K562 treated with DMSO at 1 percent for 4 hours (cell line): ENCODE measurements around the gene ETDB. TPM values are rescaled to one million over a fixed set of nuclear protein-coding genes. Genes with fewer than 3 reads are reported as not detected.

Source experiments
- total RNA-seq: library from RNA; unstranded; fragments of 300-600 nt; gene quantifications from 2 replicates; pipeline ENCODE4 v1.2.3, GENCODE V29; 2022; ENCODE audit not compliant: insufficient read depth

Gene ETDB
- not detected in 2 replicates for total RNA-seq

DNA sequence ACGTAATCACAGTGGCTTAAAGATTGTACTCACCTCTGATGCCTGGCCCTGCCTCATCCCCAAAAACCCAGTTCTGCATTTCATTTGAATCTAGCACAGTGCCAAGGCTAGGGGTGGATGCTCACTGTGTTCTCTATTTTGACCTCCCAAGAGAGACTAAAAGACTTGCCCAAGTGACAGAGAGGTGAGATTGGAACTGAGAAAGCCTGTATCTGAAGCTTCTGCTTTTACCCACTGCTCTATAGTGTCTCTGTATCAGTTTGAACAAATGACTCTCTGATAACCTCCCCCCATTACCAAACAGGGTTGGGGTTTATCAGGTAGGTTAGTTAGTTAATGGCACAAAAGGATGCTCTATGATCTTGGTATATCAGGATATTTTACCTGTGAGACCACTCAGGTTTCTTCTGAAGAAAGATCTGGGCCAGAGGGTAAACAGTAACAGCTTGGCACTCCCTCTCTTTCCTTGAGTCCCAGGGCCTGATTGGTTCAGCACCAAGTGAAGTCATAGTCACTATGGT, at the start of gene ETDB:
Gene ETDB (minus strand): TSS at position 471 of the 521 bp plus-strand sequence. CDS start 1,265 bp downstream, outside the sequence.

Other genes starting within 250 kb of the ETDB start
- gene MOSPD1, start 205.3 kb downstream of the ETDB start, total RNA-seq: 13.5 and 17.9 TPM in 2 replicates
- gene SMIM10, start 129.5 kb downstream of the ETDB start, total RNA-seq: 8.5 and 9.8 TPM in 2 replicates
- gene RTL8B, start 98.0 kb downstream of the ETDB start, total RNA-seq: 0.30 TPM in 1 of 2 replicates, not detected in the other
- gene RTL8C, start 88.2 kb downstream of the ETDB start, total RNA-seq: 99.9 and 109 TPM in 2 replicates
- 105 and 144 TPM in 2 replicates for gene RTL8A, start 68.4 kb downstream of the ETDB start, total RNA-seq
- gene SMIM10L2B, start 21.8 kb downstream of the ETDB start, total RNA-seq: not detected in 2 replicates
- 24.2 and 28.7 TPM in 2 replicates for gene CT55, start 50.9 kb upstream of the ETDB start, total RNA-seq
- not detected in 2 replicates for gene ETDA, start 131.5 kb upstream of the ETDB start, total RNA-seq
- gene ETDC, start 189.0 kb upstream of the ETDB start, total RNA-seq: not detected in 2 replicates
- 4.5 and 4.6 TPM in 2 replicates for gene ZNF75D, start 223.6 kb upstream of the ETDB start, total RNA-seq
- 0.62 and 0.84 TPM in 2 replicates for gene ZNF449, start 224.3 kb upstream of the ETDB start, total RNA-seq